ENCODE data around the gene COX19.

GRCh38 chr7:969403-969802 is 5.9 kb downstream of the COX19 start:
- TF ChIP-seq CTCF (conservative IDR thresholded peaks at IDR 0.05) (no peak), ZFX (IDR thresholded peaks at IDR 0.05) (no peak)

All from C4-2B (cell line).